Fibroblast of the aortic adventitia (primary cell): ENCODE results near the gene TMEM151A. TPM values are rescaled to one million over a fixed set of nuclear protein-coding genes. Genes with fewer than 3 reads are reported as not detected.

Experiments
- DNase-seq: peaks from one replicate; pipeline ENCODE4 v3.0.0-alpha.2; 2010; ENCODE audit warnings: low read depth
- H3K4me3 ChIP-seq: 2 replicates; pipeline ENCODE4 v1.5.1; 2011; ENCODE audit warnings: low read depth, mild to moderate bottlenecking, control low read depth, low read length, moderate library complexity
- total RNA-seq: library from RNA; depleted of rRNA; stranded (reverse); fragments of >200 nt; gene quantifications from 2 replicates; pipeline ENCODE4 v1.2.3, GENCODE V29; 2012; ENCODE audit warnings: low replicate concordance
- TF ChIP-seq, protein P1 (sequence below): IDR thresholded peaks from 2 replicates; pipeline ENCODE4 v1.5.1; 2011; ENCODE audit warnings: mild to moderate bottlenecking, low read length, control low read depth, inconsistent platforms; ENCODE audit not compliant: insufficient read depth

Gene TMEM151A
- total RNA-seq, 1 donor, result 0.27 TPM

DNA sequence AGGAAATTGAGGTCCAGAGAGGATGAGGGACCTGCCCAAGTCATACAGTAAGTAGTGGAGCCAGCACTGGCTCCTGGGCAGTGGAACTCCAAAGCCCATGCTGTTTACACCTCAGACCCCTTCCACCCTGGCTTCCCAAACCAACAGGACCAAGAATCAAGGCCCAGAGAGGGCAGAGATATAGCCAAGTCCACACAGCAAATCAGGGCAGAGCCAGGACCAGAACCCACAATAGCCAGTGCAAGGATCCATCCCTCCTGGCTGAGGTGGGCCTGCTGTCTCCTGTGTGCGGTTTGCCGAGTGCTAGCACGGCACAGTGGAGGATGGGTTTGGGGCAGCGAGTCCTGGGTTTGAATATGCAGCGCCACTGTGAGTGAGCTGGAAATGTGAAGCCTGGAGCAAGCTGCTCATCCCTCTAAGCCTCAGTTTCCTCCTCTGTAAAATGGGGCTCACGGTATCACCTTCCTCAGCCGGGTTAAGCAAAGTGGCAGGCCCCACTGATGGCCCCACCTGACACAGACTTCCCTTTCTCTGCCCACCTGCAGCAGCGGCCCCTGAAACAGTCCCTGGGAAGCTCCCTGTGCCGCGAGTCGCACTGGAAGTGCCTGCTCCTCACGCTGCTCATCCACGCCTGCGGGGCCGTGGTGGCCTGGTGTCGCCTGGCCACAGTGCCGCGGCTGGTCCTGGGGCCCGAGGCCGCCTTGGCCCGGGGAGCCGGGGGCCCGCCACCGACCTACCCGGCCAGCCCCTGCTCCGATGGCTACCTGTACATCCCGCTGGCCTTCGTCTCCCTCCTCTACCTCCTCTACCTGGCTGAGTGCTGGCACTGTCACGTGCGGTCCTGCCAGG, 2.3 kb downstream of the TMEM151A start:
- TF ChIP-seq, protein P1, sequence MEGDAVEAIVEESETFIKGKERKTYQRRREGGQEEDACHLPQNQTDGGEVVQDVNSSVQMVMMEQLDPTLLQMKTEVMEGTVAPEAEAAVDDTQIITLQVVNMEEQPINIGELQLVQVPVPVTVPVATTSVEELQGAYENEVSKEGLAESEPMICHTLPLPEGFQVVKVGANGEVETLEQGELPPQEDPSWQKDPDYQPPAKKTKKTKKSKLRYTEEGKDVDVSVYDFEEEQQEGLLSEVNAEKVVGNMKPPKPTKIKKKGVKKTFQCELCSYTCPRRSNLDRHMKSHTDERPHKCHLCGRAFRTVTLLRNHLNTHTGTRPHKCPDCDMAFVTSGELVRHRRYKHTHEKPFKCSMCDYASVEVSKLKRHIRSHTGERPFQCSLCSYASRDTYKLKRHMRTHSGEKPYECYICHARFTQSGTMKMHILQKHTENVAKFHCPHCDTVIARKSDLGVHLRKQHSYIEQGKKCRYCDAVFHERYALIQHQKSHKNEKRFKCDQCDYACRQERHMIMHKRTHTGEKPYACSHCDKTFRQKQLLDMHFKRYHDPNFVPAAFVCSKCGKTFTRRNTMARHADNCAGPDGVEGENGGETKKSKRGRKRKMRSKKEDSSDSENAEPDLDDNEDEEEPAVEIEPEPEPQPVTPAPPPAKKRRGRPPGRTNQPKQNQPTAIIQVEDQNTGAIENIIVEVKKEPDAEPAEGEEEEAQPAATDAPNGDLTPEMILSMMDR, result no peak
- H3K4me3 ChIP-seq, result no peak overlapping the region
- no peak for DNase-seq

DNA sequence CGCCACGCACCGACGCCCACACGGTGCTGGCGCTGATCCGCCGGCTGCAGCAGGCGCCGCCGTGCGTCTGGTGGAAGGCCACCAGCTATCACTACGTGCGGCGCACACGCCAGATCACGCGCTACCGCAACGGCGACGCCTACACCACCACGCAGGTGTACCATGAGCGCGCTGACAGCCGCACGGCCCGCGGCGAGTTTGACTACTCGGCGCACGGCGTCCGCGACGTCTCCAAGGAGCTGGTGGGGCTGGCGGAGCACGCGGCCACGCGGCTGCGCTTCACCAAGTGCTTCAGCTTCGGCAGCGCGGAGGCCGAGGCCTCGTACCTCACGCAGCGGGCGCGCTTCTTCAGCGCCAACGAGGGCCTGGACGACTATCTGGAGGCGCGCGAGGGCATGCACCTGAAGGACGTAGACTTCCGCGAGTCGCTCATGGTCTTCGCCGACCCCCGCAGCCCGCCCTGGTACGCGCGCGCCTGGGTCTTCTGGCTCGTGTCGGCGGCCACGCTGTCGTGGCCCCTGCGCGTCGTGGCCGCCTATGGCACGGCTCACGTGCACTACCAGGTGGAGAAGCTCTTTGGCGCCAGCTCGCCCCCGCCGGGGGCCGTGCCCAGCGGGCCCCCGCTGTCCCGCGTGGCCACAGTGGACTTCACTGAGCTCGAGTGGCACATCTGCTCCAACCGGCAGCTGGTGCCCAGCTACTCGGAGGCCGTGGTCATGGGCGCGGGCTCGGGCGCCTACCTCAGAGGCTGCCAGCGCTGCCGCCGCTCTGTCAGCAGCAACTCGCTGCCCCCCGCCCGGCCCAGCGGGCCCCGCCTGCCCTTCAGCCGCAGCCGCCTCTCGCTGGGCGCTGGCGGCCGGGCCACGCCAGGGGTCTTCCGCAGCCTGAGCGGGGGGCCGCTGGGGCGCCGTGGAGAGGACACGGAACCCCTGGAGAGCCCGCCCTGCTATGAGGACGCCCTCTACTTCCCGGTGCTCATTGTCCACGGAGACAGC, 3.2 kb downstream of the TMEM151A start:
- TF ChIP-seq, protein P1, result no peak
- DNase-seq, result no peak
- no peak overlapping the region for H3K4me3 ChIP-seq

DNA sequence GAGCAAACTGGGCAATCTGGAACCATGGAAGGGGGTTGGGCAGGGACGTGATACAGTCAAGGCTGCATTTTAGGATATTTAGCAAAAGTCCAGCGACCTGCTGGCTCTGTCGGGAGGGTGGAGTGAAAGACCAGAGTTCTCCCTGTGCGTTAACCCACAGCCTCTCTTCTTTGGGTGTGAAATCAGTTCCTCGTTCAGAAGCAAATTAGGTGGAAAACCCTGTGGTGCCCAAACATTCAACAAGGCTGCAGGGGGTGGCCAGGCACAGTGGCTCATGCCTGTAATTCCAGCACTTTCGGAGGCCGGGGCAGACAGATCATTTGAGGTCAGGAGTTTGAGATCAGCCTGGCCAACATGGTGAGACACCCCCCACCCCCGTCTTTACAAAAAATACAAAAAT, 5.9 kb downstream of the TMEM151A start:
- TF ChIP-seq, protein P1, result no peak
- DNase-seq, result no peak
- H3K4me3 ChIP-seq, result no peak overlapping the region

DNA sequence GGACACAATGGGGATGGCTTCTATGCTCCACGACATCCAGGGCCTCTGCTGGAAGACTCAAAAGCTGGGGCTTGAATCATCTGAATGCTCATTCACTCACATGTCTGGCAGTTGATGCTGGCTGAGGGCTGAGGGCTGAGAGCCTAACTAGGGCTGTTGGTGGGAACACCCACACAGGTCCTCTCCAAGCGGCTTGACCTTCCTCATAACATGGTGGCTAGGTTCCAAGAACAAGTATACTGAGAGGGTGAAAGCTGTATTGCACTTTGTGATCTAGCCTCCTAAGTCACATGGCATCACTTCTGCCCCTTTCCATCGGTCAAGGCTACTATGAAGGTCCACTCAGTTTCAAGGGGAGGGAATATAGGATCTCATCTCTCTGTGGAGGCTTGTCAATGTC, 7.5 kb downstream of the TMEM151A start:
- TF ChIP-seq, protein P1, result no peak
- no peak for DNase-seq
- no peak overlapping the region for H3K4me3 ChIP-seq

DNA sequence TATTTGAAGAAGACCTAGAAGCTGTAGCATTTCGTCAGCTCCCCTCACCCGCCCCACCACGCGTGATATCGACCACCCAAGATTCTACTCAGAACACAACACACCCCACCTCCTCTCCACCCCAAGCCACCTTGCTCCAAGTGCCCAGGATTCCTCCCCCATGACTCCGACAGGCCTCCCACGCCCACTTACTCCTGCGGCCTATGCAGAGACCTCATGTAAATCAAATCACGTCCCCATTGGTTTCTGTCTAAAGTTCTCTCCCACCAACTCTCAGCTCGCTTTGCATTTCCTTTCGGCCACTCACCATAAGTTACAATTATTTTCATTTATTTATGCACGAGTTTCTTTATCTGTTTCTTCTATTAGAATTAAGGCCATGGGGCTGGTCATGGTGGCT, 11.0 kb downstream of the TMEM151A start:
- TF ChIP-seq, protein P1, result no peak
- H3K4me3 ChIP-seq, result no peak overlapping the region
- DNase-seq, result no peak

DNA sequence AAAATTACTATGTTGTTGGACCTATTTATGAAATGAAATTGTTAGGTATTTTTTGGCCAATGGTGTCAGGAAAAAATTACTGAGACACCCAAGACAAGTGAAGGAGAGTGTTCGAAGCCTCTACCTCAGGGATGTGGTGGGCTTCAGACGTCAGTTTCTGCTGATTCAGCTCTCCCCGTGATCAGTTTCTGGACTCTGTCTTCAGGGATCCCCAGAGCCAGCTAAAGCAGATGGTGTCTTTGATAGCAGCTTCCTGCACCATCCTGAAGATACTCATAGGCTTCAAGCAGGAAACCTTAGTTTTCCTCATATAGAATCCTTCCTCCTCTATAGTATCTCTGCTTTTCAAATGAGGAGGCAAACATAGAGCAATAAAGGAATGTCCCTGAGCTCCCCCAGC, 17.8 kb downstream of the TMEM151A start:
- no peak for DNase-seq
- TF ChIP-seq, protein P1, result no peak
- H3K4me3 ChIP-seq, result no peak overlapping the region
